GM18868 (cell line): ENCODE measurements around the gene IL3.
A peak's percentile ranks its signal among the peaks of the same experiment; 100 is the strongest.

ENCODE experiments used
- ATAC-seq: cut with Tn5 transposase; IDR thresholded peaks from one replicate; pipeline ENCODE4 v1.9.1; 2021; ENCODE audit warnings: mild to moderate bottlenecking, moderate library complexity; ENCODE audit not compliant: unreplicated experiment

The IL3 gene

GRCh38 chr5:132056610-132057497, 3.6 kb upstream of the IL3 start:
- no peak for ATAC-seq

DNA sequence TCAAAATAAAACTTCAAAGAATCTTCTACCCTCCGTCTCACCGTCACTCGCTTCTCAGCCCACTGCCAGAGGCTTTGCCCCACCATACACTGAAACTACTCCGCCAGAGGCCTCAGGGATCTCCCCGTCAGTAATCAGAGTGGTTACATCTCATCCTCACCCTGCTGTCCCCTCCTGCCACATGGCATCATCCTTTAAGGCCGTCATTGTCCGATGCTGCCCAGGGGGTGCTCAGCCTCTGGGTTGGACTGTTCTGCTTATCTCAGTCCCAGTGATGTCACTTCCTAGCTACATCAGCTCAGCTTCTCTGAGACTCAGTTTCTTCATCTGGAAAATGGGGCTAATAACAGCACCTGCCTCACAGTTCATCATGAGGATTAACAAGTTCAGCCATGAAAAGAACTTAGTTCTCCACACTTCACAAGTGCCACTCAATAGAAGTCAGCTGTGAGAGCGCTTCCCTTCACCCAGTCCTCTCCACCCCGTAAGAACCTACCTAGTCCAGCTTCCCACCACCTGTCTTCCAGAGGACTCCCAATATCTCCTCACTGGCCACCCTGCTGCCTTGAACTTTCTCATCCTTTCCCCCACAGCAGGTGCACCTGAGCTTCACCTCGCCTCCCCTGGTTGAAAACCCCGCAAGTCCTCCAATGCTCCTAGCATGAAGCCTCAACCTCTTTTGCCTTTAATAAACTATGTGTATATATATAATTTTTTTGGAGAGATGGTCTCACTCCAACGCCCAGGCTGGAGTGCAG, 2.8 kb upstream of the IL3 start:
- no peak for ATAC-seq

GRCh38 chr5:132058646-132059042, 1.8 kb upstream of the IL3 start:
- no peak for ATAC-seq

DNA sequence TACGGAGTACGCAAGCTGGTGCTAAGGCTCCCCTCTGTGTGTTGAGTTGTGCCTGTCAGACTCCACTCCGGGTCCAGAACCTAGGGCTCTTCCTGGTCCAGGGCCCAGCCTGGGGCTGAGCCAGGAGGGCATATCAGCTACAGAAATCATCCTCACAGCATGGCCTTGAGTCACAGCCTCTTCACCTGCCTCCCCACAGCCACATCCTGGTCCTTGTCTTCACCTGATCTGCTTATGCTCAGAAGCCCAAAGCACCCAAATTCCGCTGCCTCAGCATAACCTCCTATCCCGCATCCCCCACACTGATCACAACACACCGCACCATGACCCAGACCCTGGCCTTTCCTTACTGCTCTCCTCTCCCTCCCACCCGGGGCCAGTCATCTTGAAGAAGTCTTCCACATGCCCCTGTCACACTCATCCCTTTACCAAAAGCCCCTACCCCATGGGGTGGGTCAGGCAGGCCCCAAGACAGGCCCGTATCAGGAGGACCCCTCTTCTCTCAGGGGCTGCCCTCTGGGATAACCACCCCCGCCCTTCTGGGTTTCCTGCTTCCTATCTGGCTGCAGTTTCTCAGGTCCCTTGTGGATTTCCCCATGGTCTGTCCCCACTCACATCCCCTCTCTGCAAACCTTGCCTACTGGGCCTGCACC, 1.3 kb upstream of the IL3 start:
- ATAC-seq, result no peak

- no peak for ATAC-seq
Measured at GRCh38 chr5:132059696-132060500, 557 bp upstream of the IL3 start.

DNA sequence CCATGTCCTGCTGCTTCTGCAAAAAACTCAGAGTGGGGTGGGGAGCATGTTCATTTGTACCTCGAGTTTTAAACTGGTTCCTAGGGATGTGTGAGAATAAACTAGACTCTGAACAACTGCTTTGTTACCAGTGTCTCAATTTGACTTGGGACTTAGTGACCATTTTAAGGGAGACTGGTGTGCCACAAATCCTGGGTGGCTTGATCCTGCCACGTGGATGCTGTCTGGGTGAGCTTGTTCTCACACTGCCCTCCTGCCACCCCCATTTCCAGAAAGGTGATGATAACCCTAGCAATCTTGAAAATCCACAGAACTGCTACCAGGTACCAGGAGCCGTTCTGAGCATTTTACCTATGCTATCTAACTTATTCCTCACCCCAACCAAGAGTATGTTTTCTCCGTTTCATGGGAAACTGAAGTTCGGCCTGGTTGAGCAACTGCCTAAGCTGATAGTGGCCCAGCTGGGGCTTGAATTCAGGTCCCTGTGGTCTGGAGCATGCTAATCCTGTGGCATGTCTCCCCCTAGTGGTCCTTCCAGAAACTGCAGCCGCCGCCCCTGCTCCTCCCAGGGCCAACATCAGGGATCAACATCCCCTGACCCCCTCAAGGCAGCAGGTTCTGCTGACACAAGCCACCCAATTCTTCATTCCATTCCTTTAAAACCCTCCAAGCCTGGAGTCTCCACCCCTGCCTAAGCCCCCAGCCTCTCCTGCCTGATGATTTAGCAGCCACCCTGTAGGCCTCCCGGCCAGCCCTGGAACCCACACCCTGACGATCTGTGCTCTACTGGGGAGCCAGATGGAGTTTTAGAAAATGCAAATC, 2.8 kb downstream of the IL3 start:
- peak; percentile 60 for ATAC-seq

DNA sequence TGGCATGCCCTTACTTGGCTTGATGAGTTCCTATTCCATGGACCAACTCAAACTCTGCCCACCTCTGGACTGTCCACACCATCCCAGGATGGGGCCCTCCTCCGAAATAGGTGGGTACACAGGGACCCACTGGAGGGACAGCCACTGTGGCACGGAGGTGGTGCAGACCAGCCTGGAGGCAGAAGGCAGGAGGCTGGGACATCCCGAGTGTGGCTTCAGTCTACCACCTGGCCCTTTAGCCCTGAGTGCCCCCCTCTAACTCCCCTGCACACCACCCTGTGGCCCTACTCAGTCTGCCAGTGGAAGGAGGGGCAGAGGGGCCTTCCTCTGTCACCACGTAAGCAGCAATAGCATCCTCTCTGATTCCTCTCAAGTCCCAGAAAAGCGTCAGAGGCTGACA, 3.7 kb downstream of the IL3 start:
- no peak for ATAC-seq

- peak; percentile 65 for ATAC-seq
Measured at GRCh38 chr5:132064738-132065331, 4.4 kb downstream of the IL3 start.

GRCh38 chr5:132065351-132065937, 5.0 kb downstream of the IL3 start:
- ATAC-seq, result no peak

DNA sequence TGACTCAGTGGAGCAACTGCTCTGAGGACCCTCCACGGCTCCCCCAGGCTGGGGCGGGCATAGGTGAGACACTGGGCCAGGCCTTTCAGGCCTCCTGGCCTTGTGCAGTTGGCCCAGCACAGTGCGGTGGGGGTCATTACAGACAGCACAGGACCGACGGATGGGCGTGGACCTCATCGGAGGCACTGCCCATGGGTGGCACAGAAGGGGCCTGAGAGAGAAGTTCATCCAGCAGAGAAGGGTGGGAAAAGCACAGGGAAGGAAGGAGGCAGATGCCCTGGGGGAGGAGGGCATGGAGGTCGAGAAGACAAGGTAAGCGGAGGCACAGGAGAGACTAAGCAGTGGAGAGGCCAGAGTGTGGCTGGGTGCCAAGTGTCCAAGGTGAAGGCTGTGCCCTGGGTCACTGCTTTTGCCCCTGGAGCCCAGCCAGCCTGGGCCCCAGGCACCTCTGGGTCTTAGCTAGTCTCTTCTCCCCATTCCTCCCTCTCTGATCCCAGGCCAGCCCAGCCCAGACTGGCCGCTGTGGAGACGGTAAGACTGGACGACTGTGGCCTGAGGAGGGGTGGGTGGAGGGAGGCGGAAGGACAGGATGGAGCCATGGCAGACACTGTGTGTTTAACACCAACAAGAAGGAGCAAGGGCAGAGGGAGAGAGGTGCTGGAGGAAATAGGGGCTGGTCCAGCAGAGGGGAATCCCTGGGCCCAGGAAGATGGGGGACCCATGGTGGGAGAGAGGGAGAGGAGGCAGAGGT, 5.7 kb downstream of the IL3 start:
- ATAC-seq, result no peak

GRCh38 chr5:132066871-132067270, 6.4 kb downstream of the IL3 start:
- ATAC-seq, result no peak

GRCh38 chr5:132067451-132067850, 7.0 kb downstream of the IL3 start:
- ATAC-seq, result no peak

DNA sequence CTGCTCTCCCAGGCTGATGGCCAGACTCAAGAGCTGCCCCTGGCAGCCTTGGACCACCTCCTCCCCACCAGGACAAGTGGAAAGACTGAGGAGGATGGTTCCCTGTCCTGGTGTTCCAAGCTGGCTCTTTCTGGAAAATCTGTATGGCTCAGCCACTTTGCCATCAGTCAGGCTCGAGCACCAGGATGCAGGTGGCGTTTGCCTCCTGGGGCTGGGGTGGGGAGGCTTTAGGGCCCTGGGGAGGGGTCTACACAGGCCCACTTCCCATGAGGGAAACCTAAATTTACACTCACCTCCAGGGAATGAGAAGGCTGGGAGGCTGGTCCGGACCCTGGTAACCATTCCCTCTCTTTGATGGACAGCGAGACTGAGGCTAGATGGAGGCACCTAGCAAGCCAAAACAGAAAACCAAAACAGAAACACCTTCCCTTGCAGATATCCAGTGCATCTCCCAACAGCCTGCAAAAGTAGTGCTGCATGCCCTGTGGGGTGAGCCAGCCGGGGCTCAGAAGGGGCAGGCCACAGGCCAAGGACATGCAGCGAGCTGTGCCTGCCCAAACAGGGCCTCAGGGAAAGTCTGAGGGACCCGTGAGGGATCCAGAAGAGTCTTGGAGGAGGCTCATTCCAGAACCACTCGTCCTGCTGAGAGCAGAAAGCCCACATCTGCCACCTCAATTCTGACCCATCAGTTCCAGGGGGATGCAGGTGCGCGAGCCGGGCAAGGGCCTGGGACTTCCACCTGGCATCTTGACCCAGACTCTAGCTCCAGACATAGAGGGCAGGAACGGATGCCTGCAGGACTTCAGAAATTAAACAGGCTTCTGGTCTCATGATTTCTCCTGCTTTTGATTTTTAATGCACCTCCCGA, 7.7 kb downstream of the IL3 start:
- ATAC-seq, result no peak

GRCh38 chr5:132069561-132069960, 9.1 kb downstream of the IL3 start:
- no peak for ATAC-seq

- ATAC-seq, result no peak
Measured at GRCh38 chr5:132069994-132070393, 9.5 kb downstream of the IL3 start.

DNA sequence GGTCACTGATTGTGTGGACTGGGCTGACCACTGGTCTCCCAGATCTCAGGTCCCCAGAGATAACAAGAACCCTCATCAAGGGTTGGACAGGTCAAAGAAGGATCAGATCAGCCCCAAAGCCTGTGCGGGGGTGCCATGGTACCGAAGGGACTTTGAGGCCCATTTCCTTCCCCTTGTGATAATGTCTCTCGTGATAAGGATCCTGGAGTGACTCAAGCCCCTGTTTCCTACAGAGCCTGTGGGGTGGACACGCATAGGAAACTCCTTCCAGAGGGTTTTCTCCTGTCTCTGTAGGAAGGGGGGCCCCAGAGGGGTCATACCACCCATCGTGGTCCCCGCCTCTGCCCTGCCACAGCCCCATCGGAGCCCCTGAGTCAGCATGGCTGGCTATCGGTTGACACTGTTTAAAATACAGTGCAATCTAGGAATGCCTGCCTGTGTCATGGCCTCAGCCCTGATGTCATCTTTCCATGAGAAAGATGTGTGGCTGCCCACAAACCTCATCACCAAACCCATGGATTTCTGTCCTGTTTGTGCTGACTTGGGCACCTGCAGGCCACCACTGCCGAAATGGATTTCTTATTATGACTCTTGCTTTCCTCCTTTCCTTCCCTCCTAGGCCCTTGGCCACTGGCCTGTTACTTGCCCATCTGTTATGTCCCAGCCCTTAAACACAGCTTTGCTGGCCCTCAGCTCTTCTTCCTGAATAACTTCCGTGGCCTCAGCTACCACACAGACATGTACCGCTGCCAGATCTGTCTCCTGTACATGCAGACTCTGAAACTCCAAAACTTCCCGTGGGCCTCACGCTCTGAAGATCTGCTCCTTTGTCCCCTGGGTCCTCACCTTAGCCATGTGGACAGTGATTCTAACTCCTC, 10.2 kb downstream of the IL3 start:
- ATAC-seq, result no peak

DNA sequence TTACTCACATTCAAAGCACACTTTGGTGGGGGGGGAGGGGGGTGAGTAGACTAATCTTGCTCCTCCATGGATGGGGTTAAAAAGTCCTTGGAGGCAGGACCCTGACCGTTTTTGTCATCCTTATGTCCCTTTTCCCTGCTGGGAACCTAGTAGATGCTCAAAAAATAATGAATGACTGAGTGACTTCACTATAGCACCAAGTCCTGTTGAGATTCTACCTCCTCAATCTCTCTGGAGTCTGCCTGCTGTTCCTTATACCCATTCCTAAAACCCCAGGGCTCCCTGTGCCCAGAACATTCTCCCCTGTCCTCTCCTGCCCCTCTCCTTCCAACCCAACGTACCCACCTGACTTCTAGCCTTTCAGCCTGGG, 10.9 kb downstream of the IL3 start:
- no peak for ATAC-seq
